Measurements from ENCODE around the gene EDEM2.

DNA sequence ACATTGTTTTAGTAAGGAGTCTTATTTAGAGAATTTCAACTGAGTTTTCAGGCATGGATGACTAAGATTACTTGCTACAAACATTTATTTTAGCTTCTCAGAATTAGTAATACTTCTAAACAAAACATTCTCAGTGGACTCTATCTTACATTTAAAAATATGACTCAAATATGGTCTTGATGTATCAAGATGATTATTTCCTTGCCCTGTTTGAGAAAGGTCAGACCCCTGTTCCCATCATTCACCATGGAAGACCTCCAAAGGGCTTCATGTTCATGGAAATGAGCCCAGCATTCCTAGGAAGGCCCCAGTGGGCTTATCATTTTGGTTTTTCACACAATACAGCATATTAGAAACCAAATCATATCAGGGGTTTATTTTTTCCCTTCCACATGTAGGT is 29.9 kb downstream of the EDEM2 start:
- TF ChIP-seq CTCF (IDR thresholded peaks at IDR 0.05) (no peak), POLR2AphosphoS5 (IDR thresholded peaks at IDR 0.05) (no peak), EP300 (IDR thresholded peaks at IDR 0.05; ENCODE audit: low read depth) (no peak)
